ENCODE results near the gene HTT.

GRCh38 chr4:3221184-3221494 is 146.7 kb downstream of the HTT start:
- TF ChIP-seq EZH2 (IDR thresholded peaks at IDR 0.05; ENCODE audit: borderline replicate concordance, low read depth, low read length, poor library complexity, severe bottlenecking) = no peak
- TF ChIP-seq CTCF (conservative IDR thresholded peaks at IDR 0.05; ENCODE audit: low read depth, low read length) = no peak
